Measurements from ENCODE around the gene TMEM250. TPM values are rescaled to one million over a fixed set of nuclear protein-coding genes. Genes with fewer than 3 reads are reported as not detected.

The TMEM250 gene
- polyA plus RNA-seq, 1 donor: 36.2 TPM

Other genes starting within 250 kb of the TMEM250 start
- 9.8 TPM for gene CAMSAP1, start 211.3 kb downstream of the TMEM250 start, polyA plus RNA-seq
- 21.9 TPM for gene UBAC1, start 157.5 kb downstream of the TMEM250 start, polyA plus RNA-seq
- gene NACC2, start 23.6 kb downstream of the TMEM250 start, polyA plus RNA-seq: 11.8 TPM
- gene LHX3, start 86.3 kb upstream of the TMEM250 start, polyA plus RNA-seq: not detected
- gene QSOX2, start 126.9 kb upstream of the TMEM250 start, polyA plus RNA-seq: 11.9 TPM
- 2.0 TPM for gene CCDC187, start 185.2 kb upstream of the TMEM250 start, polyA plus RNA-seq
- gene GPSM1, start 208.7 kb upstream of the TMEM250 start, polyA plus RNA-seq: 39.9 TPM
- gene DNLZ, start 244.9 kb upstream of the TMEM250 start, polyA plus RNA-seq: 17.0 TPM